CD4-positive, alpha-beta T cell treated with Interleukin-17A for 4 hours (primary cell): ENCODE results near the gene BRI3BP.
A peak's percentile ranks its signal among the peaks of the same experiment; 100 is the strongest.
"Not testable (repeated sequence)": the region's sequence is repeated elsewhere in the genome, so short reads cannot be mapped to it uniquely, and the experiment has no call there.

Experiments used
- DNase-seq: peaks from one replicate; pipeline ENCODE4 v3.0.0-alpha.2; 2020; ENCODE audit warnings: mixed read lengths

BRI3BP gene

GRCh38 chr12:125024949-125025563, 31.6 kb downstream of the BRI3BP start:
- DNase-seq = no peak

DNA sequence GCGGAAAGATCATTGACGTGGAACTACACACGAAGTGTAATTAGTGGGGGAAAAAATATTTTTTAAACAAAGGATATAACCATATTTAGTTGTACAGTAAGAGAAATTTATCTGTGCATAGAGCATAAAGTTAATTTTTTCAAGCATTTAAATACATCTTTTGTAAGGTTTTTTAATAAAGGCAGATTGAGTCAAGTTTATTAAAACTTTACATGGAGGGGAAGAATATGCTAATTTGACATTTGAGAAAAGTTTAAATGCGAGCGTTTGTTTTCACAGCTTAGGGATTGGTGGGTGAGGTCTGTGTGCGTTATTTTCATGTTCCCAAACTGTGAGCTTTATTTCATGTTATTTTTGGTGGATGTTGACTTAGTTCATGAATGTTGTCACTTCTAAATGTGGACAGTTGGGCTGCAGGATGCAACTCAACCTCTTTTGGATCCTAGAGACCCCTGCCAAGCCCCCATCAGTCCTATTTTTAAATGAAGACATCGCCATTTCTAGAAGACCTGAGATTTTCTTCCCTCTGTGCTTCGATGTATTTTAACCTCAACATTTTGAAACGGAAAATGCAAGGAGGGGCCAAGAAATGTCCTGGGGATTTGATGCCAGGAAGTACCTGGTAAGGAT, 32.3 kb downstream of the BRI3BP start:
- no peak for DNase-seq

GRCh38 chr12:125028106-125028505, 34.7 kb downstream of the BRI3BP start:
- no peak for DNase-seq

DNA sequence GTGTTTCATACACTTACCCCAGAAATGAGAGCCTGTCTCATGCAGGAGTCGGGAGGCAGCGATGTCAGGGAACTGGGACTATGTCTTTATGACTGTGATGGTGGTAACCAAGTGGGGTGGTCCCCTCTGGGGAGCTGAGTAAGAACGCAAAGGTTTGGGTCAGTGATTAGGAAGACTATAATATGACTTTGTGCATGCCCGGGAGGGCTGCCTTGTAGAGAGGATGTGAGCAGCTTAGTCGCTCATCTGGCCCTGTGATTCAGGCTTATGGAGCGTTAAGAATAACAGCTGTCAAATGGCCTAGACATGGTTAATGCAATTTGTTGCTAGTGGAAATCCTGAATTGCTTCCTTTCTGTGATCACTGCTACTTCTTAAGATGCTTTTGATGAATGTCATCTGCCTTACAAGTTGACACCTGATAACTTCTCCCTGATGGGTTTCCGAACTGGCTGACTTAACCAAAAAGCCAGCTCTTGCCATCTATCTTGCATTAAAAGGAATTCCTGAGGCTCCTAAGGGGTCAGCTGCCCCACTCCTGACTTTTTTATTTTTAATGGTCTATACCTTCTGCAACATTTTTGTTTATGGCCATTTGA, 36.4 kb downstream of the BRI3BP start:
- DNase-seq = no peak

DNA sequence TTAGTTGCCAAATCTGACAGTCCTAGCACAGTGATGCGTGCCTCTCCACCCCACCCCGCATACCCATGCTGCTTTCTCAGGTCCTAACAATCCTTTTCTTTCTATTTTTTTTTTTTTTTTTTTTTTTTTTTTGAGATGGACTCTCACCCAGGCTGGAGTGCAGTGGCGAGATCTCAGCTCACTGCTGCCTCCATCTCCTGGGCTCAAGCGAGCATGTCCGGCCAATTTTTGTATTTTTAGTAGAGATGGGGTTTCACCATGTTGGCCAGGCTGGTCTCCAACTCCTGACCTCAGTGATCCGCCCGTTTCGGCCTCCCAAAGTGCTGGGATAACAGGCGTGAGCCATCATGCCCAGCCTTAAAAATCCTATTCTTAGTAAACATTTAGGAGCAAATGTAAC, 38.0 kb downstream of the BRI3BP start:
- not testable (repeated sequence) for DNase-seq

DNA sequence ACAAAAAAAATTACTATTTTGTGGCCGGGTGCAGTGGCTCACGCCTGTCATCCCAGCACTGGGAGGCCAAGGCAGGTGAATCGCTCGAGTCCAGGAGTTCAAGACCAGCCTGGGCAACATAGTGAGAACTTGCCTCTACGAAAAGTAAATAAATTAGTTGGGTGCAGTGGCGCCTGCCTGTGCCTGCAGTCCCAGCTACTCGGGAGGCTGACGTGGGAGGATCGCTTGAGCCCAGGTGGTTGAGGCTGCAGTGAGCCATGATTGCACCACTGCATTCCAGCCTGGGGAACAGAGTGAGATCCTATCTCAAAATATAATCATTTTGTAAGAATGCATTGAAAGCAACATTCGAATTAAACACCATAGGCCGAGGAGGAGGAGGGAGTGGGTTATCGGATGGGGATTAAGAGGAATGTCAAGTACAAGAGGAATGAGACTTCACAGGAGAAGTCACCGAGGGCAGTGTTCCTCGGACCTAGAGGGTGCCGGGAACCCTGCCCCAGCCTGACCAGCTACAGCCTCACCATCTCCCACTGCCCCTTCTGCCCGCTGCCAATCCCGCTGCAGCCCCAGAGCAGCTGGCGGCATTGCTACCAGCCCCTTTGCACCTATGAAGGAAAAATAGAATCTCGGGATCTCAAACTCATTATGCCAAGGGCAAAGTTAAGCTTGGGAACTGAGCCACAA, 39.2 kb downstream of the BRI3BP start:
- no peak for DNase-seq

- no peak for DNase-seq
Observed at GRCh38 chr12:125033288-125033687, 39.8 kb downstream of the BRI3BP start.

DNA sequence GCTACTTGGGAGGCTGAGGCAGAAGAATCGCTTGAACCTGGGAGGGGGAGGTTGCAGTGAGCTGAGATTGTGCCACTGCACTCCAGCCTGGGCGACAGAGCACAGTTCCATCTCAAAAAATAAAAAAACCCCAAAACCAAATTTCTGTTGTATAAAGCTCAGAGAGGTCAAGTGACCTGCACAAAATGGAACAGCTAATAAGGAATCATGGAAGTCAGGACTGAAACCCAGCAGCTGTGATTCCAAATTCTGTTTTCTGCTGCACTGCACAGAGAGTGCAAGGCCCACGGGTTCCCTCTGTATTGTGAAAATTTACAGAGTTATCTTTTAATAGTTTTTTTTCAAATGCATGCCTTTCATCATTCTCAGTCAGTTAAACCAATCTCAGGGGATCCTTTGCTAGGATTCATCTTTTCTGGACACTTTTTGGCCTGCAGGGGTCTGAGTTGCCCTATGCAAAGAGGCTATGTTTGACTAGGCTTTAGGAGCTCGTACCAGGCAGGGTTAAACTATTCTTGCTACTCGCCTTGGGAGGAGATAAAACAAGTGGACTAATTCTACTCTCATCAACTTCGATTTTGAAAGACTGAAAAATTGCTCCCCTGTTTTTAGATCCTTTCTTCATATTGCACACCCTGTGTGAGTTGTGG, 45.7 kb downstream of the BRI3BP start:
- DNase-seq = no peak

DNA sequence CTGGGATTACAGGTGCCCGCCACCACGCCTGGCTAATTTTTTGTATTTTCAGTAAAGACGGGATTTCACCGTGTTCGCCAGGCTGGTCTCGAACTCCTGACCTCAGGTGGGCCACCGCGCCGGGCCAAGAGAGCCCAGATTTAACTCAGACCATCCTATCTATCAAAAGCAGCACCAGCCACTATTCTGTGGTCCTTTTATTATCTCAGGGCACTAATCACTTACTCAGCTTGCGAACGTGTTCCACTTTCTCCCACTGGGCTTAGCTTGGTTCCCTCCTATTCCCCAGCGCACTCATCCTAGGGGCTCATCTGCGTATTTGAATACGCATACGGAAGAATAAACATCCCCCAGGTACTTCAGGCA, 55.6 kb downstream of the BRI3BP start:
- no peak for DNase-seq

- no peak for DNase-seq
Observed at GRCh38 chr12:125050446-125050845, 57.0 kb downstream of the BRI3BP start.

DNA sequence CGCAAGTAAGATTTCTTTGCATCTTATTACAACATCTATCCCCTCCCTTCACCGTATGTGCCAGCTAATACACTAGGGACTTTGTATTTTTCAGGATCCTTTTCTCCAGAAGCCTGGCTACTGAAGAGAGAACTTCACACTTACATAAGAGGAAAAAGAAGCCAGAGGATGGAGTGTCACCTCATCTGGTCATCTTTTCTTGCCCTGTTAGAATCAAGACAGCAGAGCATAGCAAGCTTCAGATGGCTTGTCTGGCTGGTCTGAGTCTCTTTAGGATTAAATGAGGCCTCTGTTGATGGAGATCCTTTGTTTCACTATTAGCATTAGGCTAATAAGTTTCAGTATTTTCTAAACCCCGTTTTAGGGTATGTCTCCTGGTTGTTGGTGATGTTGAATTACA, 57.4 kb downstream of the BRI3BP start:
- DNase-seq = no peak

DNA sequence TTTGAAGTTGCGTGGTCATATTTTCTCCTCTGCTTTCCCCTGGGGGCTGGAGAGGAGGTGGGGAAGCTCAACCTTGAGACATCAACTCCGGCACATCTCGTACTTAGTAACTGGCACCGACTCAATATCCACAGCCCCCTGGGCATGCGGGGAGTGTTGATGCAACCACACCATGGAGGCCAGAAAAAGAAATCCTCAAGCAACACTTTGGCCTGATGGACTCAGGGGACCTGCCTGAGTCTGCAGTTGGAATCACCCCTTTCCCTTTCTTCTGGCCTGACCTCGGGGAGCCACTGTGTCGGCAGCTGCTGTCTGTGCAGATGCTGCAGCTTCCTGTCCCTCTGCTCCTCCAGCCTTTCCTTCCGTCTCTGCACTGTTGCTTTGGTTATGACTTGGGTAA, 60.4 kb downstream of the BRI3BP start:
- DNase-seq = no peak

- no peak for DNase-seq
Observed at GRCh38 chr12:125055591-125055990, 62.1 kb downstream of the BRI3BP start.

- DNase-seq = no peak
Observed at GRCh38 chr12:125056306-125056705, 62.9 kb downstream of the BRI3BP start.

GRCh38 chr12:125057708-125058107, 64.3 kb downstream of the BRI3BP start:
- DNase-seq = no peak

GRCh38 chr12:125061229-125061628, 67.8 kb downstream of the BRI3BP start:
- no peak for DNase-seq

DNA sequence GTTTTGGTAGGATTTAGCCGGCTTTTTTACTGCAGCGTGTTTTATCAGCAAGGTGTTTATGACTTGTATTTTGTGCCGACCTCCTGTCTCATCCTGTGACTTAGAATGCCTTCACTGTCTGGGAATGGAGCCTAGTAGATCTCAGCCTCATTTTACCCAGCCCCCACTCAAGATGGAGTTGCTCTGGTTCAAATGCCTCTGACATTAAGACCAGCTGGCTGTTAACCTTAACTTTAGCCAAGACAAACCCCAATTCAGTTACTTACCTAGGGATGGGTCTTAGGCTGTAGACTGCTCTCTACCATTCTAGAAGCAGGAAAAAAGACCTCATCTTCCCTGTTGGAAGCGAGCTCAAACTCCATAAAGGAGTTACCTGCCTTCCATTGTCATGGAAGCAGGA, 70.1 kb downstream of the BRI3BP start:
- DNase-seq = not testable (repeated sequence)

GRCh38 chr12:125064492-125064891, 71.0 kb downstream of the BRI3BP start:
- no peak for DNase-seq

GRCh38 chr12:125065021-125065918, 71.8 kb downstream of the BRI3BP start, which contains the start of gene AACS:
Gene AACS, plus strand, starts transcription at chr12:125065435. Its CDS starts 150 bp downstream, at chr12:125065585.
- DNase-seq = peak; percentile 89

DNA sequence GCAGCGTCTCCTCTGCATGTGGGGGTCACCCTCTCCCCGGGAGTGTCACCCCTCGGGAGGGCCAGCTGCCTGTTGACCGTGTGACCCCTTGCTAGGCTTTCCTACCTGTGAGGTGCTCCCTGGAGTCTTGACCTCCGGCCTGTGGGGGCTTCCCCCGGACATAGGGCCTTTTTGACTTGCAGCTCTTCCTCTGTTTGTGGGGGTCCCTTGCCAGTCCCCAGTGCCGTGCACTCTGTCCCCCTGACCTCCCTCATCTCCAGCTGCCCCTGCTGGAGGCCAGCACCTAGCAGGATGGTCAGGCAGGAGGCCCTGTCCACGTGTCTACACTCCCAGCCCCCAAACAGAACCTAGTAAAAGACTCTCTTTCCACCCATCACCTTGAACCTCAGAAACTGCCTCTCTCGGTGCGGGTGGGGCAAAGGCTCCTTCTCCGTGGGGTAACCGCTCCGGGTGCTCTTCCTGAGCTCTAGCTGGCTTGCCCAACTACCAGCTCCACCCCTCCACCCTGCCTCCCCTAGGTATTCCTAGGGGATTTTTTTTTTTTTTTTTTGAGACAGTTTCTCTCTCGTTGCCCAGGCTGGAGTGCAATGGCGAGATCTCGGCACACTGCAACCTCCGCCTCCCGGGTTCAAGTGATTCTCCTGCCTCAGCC, 72.6 kb downstream of the BRI3BP start:
- DNase-seq = no peak

GRCh38 chr12:125068391-125068790, 74.9 kb downstream of the BRI3BP start:
- no peak for DNase-seq

DNA sequence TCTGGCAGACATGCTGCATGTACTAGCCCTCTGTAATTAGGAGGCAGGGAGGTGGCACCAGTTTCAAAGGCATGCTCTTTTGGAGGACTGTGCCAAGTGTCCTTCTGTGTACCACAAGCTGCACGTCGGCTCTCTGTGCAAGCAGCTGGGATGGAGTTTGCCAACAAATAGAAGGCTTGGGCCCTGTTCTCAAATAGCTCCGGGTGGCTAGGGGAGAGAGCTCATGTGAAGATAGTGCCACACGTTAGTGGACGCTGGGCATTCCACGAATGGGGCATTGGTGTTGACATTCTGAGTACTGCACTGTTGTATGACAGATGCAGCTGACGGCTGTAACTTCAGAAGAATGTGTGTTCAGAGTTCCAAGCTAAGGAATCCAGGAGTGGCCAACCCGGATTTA, 76.2 kb downstream of the BRI3BP start:
- DNase-seq = no peak
